Neural progenitor cell (in vitro differentiated cells): ENCODE measurements around the gene JPT2. TPM values are rescaled to one million over a fixed set of nuclear protein-coding genes. Genes with fewer than 3 reads are reported as not detected.

Experiments
- DNase-seq: peaks from one replicate; pipeline ENCODE4 v3.0.0-alpha.2; 2016; ENCODE audit warnings: low spot score
- H2AFZ ChIP-seq: fragments of 200-600 bp; sonication (generic); replicated peaks from 2 replicates; pipeline ENCODE4 v1.6.1; 2016; ENCODE audit warnings: antibody characterized with exemption
- H3F3A ChIP-seq: fragments of 200-600 bp; sonication (generic); 2 replicates; pipeline ENCODE4 v1.6.1; 2016; ENCODE audit warnings: antibody characterized with exemption, low read depth
- H3K27ac ChIP-seq: fragments of 200-600 bp; sonication (generic); 2 replicates; pipeline ENCODE4 v1.5.1; 2016; ENCODE audit warnings: mild to moderate bottlenecking
- H3K27me3 ChIP-seq: fragments of 200-600 bp; sonication (generic); 2 replicates; pipeline ENCODE4 v1.6.1; 2016; ENCODE audit warnings: mild to moderate bottlenecking, moderate library complexity
- H3K36me3 ChIP-seq: fragments of 200-600 bp; sonication (generic); 2 replicates; pipeline ENCODE4 v1.5.1; 2016
- H3K4me1 ChIP-seq: fragments of 200-600 bp; sonication (generic); 2 replicates; pipeline ENCODE4 v1.6.1; 2016; ENCODE audit warnings: mixed run types
- H3K4me2 ChIP-seq: fragments of 200-600 bp; sonication (generic); 2 replicates; pipeline ENCODE4 v1.6.1; 2016
- H3K4me3 ChIP-seq: fragments of 200-600 bp; sonication (generic); 2 replicates; pipeline ENCODE4 v1.5.1; 2016
- H3K79me2 ChIP-seq: fragments of 200-600 bp; sonication (generic); 2 replicates; pipeline ENCODE4 v1.6.1; 2016; ENCODE audit warnings: low read depth
- H3K9ac ChIP-seq: fragments of 200-600 bp; sonication (generic); 2 replicates; pipeline ENCODE4 v1.6.1; 2016
- H3K9me3 ChIP-seq: fragments of 200-600 bp; sonication (generic); 2 replicates; pipeline ENCODE4 v1.5.1; 2016; ENCODE audit warnings: low read depth
- H4K20me1 ChIP-seq: fragments of 200-600 bp; sonication (generic); 2 replicates; pipeline ENCODE4 v1.6.1; 2016; ENCODE audit warnings: low read depth
- H3K27ac Mint-ChIP-seq: 3 replicates; pipeline ENCODE4 v1.8.0; 2021; ENCODE audit warnings: mixed read lengths
- H3K27me3 Mint-ChIP-seq: 2 replicates; pipeline ENCODE4 v1.8.0; 2022; ENCODE audit warnings: low read depth, mild to moderate bottlenecking, inconsistent platforms, moderate library complexity, mixed read lengths; ENCODE audit not compliant: insufficient read depth
- H3K36me3 Mint-ChIP-seq: 3 replicates; pipeline ENCODE4 v1.8.0; 2021; ENCODE audit warnings: mixed read lengths
- H3K4me1 Mint-ChIP-seq: 3 replicates; pipeline ENCODE4 v1.8.0; 2021; ENCODE audit warnings: mixed read lengths
- H3K4me3 Mint-ChIP-seq: 3 replicates; pipeline ENCODE4 v1.8.0; 2021; ENCODE audit warnings: mild to moderate bottlenecking, moderate library complexity, mixed read lengths
- H3K9me3 Mint-ChIP-seq: 3 replicates; pipeline ENCODE4 v1.8.0; 2020; ENCODE audit warnings: mixed read lengths
- CTCF ChIP-seq: fragments of 200-600 bp; sonication (generic); IDR thresholded peaks from 2 replicates; pipeline ENCODE4 v1.5.1; 2017; ENCODE audit warnings: antibody characterized with exemption, mild to moderate bottlenecking
- EZH2 ChIP-seq: fragments of 200-600 bp; sonication (generic); IDR thresholded peaks from 2 replicates; pipeline ENCODE4 v1.6.1; 2017; ENCODE audit warnings: antibody characterized with exemption, mild to moderate bottlenecking, moderate library complexity
- EZH2phosphoT487 ChIP-seq: fragments of 200-600 bp; sonication (generic); IDR thresholded peaks from 2 replicates; pipeline ENCODE4 v1.6.1; 2017; ENCODE audit warnings: antibody characterized with exemption
- microRNA-seq: library from miRNA; unstranded; fragments of <30 nt; microRNA quantifications from one replicate; pipeline ENCODE4, GENCODE V29; 2016
- small RNA-seq: library from RNA; depleted of rRNA; stranded (forward); fragments of <200 nt; gene quantifications from one replicate; pipeline ENCODE3, GENCODE V24; 2015
- total RNA-seq: library from RNA; depleted of rRNA; stranded (reverse); fragments of >200 nt; gene quantifications from 2 replicates; pipeline ENCODE4 v1.2.3, GENCODE V29; 2015; ENCODE audit warnings: low replicate concordance

The JPT2 gene
- total RNA-seq, 1 donor from 2014 or later: 187 TPM

GRCh38 chr16:1746693-1747195, 68.7 kb downstream of the JPT2 start:
- DNase-seq: no peak
- Histone ChIP-seq H3K4me1 (no peaks in the 10 kb centered on the region), H3K36me3 (no peaks in the 10 kb centered on the region), H3K4me2 (no peak overlapping the region), H3K4me3 (no peak overlapping the region), H2AFZ (no peak overlapping the region), H3K79me2 (no peaks in the 10 kb centered on the region), H3K27ac (no peak overlapping the region), H4K20me1 (no peaks in the 10 kb centered on the region), H3K9me3 (no peaks in the 10 kb centered on the region), H3F3A (no peaks in the 10 kb centered on the region), H3K27me3 (no peaks in the 10 kb centered on the region), H3K9ac (no peak overlapping the region)
- no peak for TF ChIP-seq EZH2
- TF ChIP-seq EZH2phosphoT487: no peak
- TF ChIP-seq CTCF: no peak
- Mint-ChIP-seq H3K9me3 (no peaks in the 10 kb centered on the region), H3K27ac (no peak overlapping the region), H3K4me3 (no peak overlapping the region), H3K27me3 (no peaks in the 10 kb centered on the region), H3K4me1 (no peaks in the 10 kb centered on the region), H3K36me3 (peaks cover 4% of the 10 kb centered on the region)

GRCh38 chr16:1747934-1748333, 69.9 kb downstream of the JPT2 start:
- H3K9ac ChIP-seq: no peak overlapping the region
- no peak for DNase-seq
- Mint-ChIP-seq H3K4me3 (no peak overlapping the region), H3K27me3 (no peaks in the 10 kb centered on the region), H3K4me1 (no peaks in the 10 kb centered on the region), H3K27ac (no peak overlapping the region), H3K9me3 (no peaks in the 10 kb centered on the region), H3K36me3 (peaks cover 4% of the 10 kb centered on the region)
- H3K27ac ChIP-seq: no peak overlapping the region
- no peaks in the 10 kb centered on the region for H3K36me3 ChIP-seq
- H3K27me3 ChIP-seq: no peaks in the 10 kb centered on the region
- no peaks in the 10 kb centered on the region for H3K79me2 ChIP-seq
- H2AFZ ChIP-seq: no peak overlapping the region
- TF ChIP-seq EZH2phosphoT487 (no peak), EZH2 (no peak), CTCF (no peak)
- no peak overlapping the region for H3K4me3 ChIP-seq
- H3K9me3 ChIP-seq: no peaks in the 10 kb centered on the region
- H3F3A ChIP-seq: no peaks in the 10 kb centered on the region
- no peaks in the 10 kb centered on the region for H4K20me1 ChIP-seq
- H3K4me1 ChIP-seq: no peaks in the 10 kb centered on the region
- no peak overlapping the region for H3K4me2 ChIP-seq

- Histone ChIP-seq H3K4me1 (no peaks in the 10 kb centered on the region), H3K27ac (no peak overlapping the region), H3K9ac (no peak overlapping the region), H3K36me3 (no peaks in the 10 kb centered on the region), H3K4me2 (no peak overlapping the region), H3K27me3 (no peaks in the 10 kb centered on the region), H3K79me2 (no peaks in the 10 kb centered on the region), H4K20me1 (no peaks in the 10 kb centered on the region), H2AFZ (no peak overlapping the region), H3K9me3 (no peaks in the 10 kb centered on the region), H3K4me3 (no peak overlapping the region), H3F3A (no peaks in the 10 kb centered on the region)
- no peak for DNase-seq
- no peaks in the 10 kb centered on the region for H3K27me3 Mint-ChIP-seq
- H3K9me3 Mint-ChIP-seq: no peaks in the 10 kb centered on the region
- H3K36me3 Mint-ChIP-seq: peaks cover 6% of the 10 kb centered on the region
- no peak overlapping the region for H3K27ac Mint-ChIP-seq
- H3K4me1 Mint-ChIP-seq: no peaks in the 10 kb centered on the region
- H3K4me3 Mint-ChIP-seq: no peak overlapping the region
- TF ChIP-seq CTCF: no peak
- TF ChIP-seq EZH2: no peak
- no peak for TF ChIP-seq EZH2phosphoT487
Observed at GRCh38 chr16:1749152-1750117, 71.4 kb downstream of the JPT2 start.

Small RNA genes within 50 kb of the gene (microRNA-seq; reads per million reads assigned to microRNA genes)
- 4.9 reads per million, percentile 25 among the genes with 10 or more reads in this experiment for gene MIR3177

Small RNA genes within 50 kb of the gene (small RNA-seq; reads per million reads assigned to genes)
- 0.20 reads per million for gene MIR3177

Other genes with a start within 250 kb of the JPT2 start
- 1.1 TPM in 1 of 2 replicates, not detected in the other for gene PERCC1, start 247.2 kb upstream of the JPT2 start, total RNA-seq
- gene CCDC154, start 233.7 kb upstream of the JPT2 start, total RNA-seq: 0.28 TPM in 1 of 2 replicates, not detected in the other
- gene CLCN7, start 203.3 kb upstream of the JPT2 start, total RNA-seq: 11.5 and 33.4 TPM in 2 replicates
- gene PTX4, start 189.3 kb upstream of the JPT2 start, total RNA-seq: not detected in 2 replicates
- 18.3 and 58.4 TPM in 2 replicates for gene TELO2, start 184.9 kb upstream of the JPT2 start, total RNA-seq
- not detected in 2 replicates for gene TMEM204, start 144.6 kb upstream of the JPT2 start, total RNA-seq
- gene IFT140, start 66.2 kb upstream of the JPT2 start, total RNA-seq: 33.8 and 64.4 TPM in 2 replicates
- 11.7 and 19.5 TPM in 2 replicates for gene CRAMP1, start 65.9 kb upstream of the JPT2 start, total RNA-seq
- gene MAPK8IP3, start 27.9 kb downstream of the JPT2 start, total RNA-seq: 28.5 and 71.3 TPM in 2 replicates
- 15.6 and 42.5 TPM in 2 replicates for gene NME3, start 93.3 kb downstream of the JPT2 start, total RNA-seq
- gene EME2, start 94.5 kb downstream of the JPT2 start, total RNA-seq: 2.3 and 10.3 TPM in 2 replicates
- gene MRPS34, start 94.9 kb downstream of the JPT2 start, total RNA-seq: 48.4 and 108 TPM in 2 replicates
- 18.7 and 53.4 TPM in 2 replicates for gene SPSB3, start 104.3 kb downstream of the JPT2 start, total RNA-seq
- gene NUBP2, start 104.7 kb downstream of the JPT2 start, total RNA-seq: 22.8 and 77.7 TPM in 2 replicates
- not detected in 2 replicates for gene IGFALS, start 115.4 kb downstream of the JPT2 start, total RNA-seq
- gene HAGH, start 148.5 kb downstream of the JPT2 start, total RNA-seq: 38.3 and 72.1 TPM in 2 replicates
- 18.5 and 21.6 TPM in 2 replicates for gene FAHD1, start 148.9 kb downstream of the JPT2 start, total RNA-seq
- gene MEIOB, start 193.9 kb downstream of the JPT2 start, total RNA-seq: 1.9 and 3.7 TPM in 2 replicates
- gene HS3ST6, start 240.1 kb downstream of the JPT2 start, total RNA-seq: 1.1 TPM in 1 of 2 replicates, not detected in the other